Epithelial cell of esophagus (primary cell): ENCODE measurements around the gene BTG4.

Experiments used
- DNase-seq: peaks from one replicate; pipeline ENCODE4 v3.0.0; 2010; ENCODE audit warnings: low read depth
- H3K4me3 ChIP-seq: 2 replicates; pipeline ENCODE4 v1.5.1; 2011; ENCODE audit warnings: mild to moderate bottlenecking, low read length, control low read depth
- TF ChIP-seq, protein P1 (sequence below): IDR thresholded peaks from 2 replicates; pipeline ENCODE4 v1.5.1; 2011; ENCODE audit warnings: low read depth, mild to moderate bottlenecking, low read length, control low read depth, inconsistent platforms; ENCODE audit not compliant: insufficient read depth; ENCODE audit errors: missing control alignments

Gene BTG4

DNA sequence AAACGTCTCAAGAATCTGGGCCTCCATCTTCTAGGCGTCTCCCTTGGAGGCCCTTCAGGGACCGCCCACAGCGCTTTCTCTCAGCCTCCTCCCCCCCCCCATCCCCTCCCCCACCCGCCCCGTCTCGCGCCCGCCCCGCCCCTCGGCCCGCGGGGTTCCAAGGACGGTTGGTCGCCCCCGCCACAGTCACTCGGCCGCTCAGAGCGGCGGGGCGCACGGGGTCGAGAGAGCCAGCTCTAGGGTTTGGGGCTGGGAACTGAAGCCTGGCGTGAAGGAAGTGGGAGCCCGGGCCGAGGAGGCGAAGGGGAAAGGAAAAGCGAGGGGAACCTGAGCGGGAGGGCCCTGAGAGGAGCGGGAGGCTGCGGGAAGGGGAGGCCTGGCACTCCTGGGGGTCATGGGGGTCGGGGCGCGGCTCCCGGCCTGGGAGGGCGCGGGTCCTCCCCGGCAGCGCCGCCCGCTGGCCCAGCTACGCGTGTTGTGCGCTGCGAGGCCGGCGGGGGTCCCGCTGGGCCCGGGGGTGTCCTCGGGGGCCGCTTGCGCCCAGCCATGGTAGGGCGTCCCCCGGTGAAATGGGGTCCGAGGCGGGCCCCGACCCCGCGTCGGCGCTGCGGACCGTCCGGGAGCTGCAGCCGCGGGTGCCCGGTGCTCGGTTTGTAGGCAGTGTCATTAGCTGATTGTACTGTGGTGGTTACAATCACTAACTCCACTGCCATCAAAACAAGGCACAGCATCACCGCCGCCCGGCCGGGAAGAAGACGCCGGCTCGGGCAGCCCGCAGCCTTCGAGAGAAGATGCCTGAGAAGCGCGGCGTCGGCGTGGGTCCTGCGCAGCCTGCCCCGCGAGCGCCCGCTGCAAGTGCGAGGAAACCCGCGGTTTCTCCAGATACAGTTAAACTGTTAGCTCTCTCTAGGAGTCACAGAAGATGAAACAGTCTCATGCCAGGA is at the start of gene BTG4:
TSS of gene BTG4 (minus strand) at position 91 of the 944 bp plus-strand sequence. CDS start 13,610 bp downstream, outside the sequence.
- TF ChIP-seq, protein P1, sequence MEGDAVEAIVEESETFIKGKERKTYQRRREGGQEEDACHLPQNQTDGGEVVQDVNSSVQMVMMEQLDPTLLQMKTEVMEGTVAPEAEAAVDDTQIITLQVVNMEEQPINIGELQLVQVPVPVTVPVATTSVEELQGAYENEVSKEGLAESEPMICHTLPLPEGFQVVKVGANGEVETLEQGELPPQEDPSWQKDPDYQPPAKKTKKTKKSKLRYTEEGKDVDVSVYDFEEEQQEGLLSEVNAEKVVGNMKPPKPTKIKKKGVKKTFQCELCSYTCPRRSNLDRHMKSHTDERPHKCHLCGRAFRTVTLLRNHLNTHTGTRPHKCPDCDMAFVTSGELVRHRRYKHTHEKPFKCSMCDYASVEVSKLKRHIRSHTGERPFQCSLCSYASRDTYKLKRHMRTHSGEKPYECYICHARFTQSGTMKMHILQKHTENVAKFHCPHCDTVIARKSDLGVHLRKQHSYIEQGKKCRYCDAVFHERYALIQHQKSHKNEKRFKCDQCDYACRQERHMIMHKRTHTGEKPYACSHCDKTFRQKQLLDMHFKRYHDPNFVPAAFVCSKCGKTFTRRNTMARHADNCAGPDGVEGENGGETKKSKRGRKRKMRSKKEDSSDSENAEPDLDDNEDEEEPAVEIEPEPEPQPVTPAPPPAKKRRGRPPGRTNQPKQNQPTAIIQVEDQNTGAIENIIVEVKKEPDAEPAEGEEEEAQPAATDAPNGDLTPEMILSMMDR: no peak
- DNase-seq: peak; percentile 13
- peak within 1 kb of the TSS; percentile 39 for H3K4me3 ChIP-seq

DNA sequence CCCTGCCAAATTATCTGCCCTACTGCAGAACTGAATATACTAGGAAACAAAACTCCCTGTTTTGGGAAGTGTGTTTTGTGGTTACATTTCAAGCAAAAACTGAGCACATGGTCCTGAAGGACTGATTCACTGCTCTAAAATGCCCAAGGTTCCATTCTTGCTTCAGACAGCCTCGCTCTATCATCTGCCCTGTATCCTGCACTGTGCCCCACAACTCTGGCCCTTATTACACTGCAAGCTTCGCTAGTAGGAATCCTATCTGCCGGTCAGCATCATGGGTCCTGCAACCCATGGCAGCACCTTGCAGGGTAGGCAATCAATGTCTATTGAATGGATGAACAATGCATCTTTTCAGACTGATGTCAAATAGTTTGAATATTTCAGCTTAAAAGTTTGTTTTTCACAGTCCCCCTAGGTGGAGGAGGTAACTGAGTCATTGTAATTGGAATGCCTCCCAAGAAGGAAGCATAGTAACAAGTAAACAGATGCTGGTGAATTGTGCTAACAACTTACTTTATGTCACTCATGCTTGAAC is 49.7 kb upstream of the BTG4 start:
- no peak overlapping the region for H3K4me3 ChIP-seq
- TF ChIP-seq, protein P1: no peak
- DNase-seq: peak; percentile 57

DNA sequence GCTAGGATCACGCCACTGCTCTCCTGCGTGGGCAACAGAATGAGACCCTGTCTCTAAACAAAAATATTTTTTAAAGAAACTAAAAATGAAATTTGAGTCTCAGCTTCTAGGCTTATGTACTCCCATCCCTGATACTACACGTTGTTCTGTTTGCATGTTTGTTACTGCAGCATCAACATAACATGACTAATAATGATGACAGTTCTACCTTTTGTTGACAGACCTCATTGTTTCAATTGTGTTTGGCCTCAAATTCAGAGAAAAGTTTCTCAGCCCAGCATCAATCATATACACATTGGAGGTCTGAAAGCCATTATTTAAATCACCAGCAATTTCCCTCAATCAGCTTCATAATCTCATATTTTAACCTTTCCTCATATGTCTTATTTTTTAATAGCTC is 49.1 kb upstream of the BTG4 start:
- no peak overlapping the region for H3K4me3 ChIP-seq
- TF ChIP-seq, protein P1: no peak
- peak; percentile 65 for DNase-seq

DNA sequence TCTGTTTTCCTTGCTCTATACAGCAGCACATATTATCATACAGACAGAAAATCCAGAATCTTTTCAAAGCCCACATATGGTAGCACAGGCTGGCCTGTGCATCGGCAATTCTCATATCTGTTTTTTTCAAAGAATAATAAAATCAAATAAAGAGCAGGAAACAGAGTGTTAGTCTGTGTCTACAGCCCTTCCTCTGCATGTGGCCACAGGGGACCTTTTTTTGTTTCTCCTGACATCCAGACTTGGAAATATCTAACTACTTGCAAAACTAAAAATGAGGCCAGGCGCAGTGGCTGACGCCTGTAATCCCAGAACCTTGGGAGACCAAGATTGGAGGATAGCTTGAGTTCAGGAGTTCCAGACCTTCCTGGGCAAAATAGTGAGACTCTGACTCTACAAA is 48.6 kb upstream of the BTG4 start:
- DNase-seq: no peak
- TF ChIP-seq, protein P1: no peak
- H3K4me3 ChIP-seq: no peak overlapping the region

DNA sequence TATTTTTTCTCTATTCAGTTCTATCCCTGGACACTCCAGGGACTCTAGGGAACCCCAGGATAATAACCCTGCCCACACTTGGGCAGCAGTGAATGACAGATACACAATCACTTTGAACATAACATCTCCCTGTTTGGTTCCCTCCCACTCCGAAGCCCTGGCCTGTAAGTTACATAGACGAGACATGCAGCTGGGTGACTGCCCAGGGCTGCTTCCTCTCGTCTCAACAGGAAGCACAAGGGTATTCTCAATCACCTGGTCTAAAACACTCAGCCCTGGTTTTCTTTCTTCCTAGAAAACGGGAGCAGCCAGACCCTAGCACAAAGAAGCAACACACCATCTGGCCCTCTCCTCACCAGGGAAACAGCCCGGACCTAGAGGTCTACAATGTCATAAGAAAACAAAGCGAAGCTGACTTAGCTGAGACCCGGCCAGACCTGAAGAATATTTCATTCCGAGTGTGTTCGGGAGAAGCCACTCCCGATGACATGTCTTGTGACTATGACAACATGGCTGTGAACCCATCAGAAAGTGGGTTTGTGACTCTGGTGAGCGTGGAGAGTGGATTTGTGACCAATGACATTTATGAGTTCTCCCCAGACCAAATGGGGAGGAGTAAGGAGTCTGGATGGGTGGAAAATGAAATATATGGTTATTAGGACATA is 47.7 kb upstream of the BTG4 start:
- TF ChIP-seq, protein P1: no peak
- no peak overlapping the region for H3K4me3 ChIP-seq
- no peak for DNase-seq

DNA sequence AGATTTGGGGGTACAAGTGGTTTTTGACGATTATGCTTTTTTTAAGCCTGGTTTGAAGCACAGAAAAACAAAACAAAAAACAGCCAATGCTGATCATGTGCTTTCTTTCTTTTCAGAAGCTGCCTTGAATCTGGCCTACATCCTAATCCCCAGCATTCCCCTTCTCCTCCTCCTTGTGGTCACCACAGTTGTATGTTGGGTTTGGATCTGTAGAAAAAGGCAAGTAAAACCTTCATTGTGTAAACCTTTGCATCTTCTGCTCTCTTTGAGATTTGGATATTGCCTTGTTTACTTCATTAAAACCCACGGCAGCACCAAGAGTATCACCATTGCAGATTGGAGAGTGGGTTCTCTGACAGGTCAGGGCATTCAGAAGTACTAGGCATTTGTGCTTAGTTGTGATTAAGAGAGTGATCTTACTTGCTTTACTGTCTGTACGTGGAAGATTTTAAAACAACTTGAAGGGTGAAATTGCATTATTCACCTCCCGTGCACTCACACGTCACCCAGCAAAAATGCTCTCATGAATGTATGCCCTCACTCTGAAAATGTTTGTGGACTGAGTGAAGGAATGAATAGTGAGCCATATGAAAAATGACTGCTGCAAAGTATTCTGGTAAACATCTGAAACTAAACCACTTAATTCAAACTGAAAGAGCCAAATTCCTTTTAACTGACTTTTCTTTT is 45.4 kb upstream of the BTG4 start:
- TF ChIP-seq, protein P1: no peak
- peak; percentile 92 for DNase-seq
- H3K4me3 ChIP-seq: no peak overlapping the region
